Measurements from ENCODE around the gene TM7SF2.
"Not testable (repeated sequence)": the region's sequence is repeated elsewhere in the genome, so short reads cannot be mapped to it uniquely, and the experiment has no call there.

TM7SF2 gene

GRCh38 chr11:65115361-65116082 lies 3.9 kb downstream of the TM7SF2 start:
- DNase-seq, result no peak

GRCh38 chr11:65116370-65117205 lies 4.9 kb downstream of the TM7SF2 start:
- DNase-seq, result peak; percentile 58 to 70

- peak; percentile 100 for DNase-seq
Measured at GRCh38 chr11:65117206-65118096, 5.8 kb downstream of the TM7SF2 start, which contains the start of gene ZNHIT2. Gene ZNHIT2 (minus strand): TSS chr11:65117701. CDS start chr11:65117653, 48 bp downstream.

- DNase-seq, result no peak
Measured at GRCh38 chr11:65118097-65118837, 6.6 kb downstream of the TM7SF2 start.

GRCh38 chr11:65118891-65119669 lies 7.4 kb downstream of the TM7SF2 start:
- DNase-seq, result not testable (repeated sequence)

- no peak for DNase-seq
Measured at GRCh38 chr11:65119670-65119995, 8.0 kb downstream of the TM7SF2 start.

GRCh38 chr11:65120831-65121230 lies 9.2 kb downstream of the TM7SF2 start:
- no peak for DNase-seq

GRCh38 chr11:65121447-65121864 lies 9.8 kb downstream of the TM7SF2 start:
- peak; percentile 48 to 61 for DNase-seq

- DNase-seq, result peak; percentile 99
Measured at GRCh38 chr11:65121865-65122696, 10.4 kb downstream of the TM7SF2 start, which contains the start of the genes FAU and MRPL49. Gene FAU (minus strand): TSS chr11:65122134. CDS start chr11:65121813, 321 bp downstream. Gene MRPL49 (plus strand): TSS chr11:65122321. CDS start chr11:65122347, 26 bp downstream.

GRCh38 chr11:65124480-65125196 lies 13.0 kb downstream of the TM7SF2 start:
- DNase-seq, result peak in 1 of 2 donors; percentile 4

GRCh38 chr11:65125197-65126056 lies 13.8 kb downstream of the TM7SF2 start:
- DNase-seq, result peak in 1 of 2 donors; percentile 5

GRCh38 chr11:65126624-65127274 lies 15.1 kb downstream of the TM7SF2 start:
- DNase-seq, result peak in 1 of 2 donors; percentile 9

GRCh38 chr11:65127473-65128181 lies 16.0 kb downstream of the TM7SF2 start:
- DNase-seq, result no peak

- DNase-seq, result no peak
Measured at GRCh38 chr11:65128182-65129145, 16.8 kb downstream of the TM7SF2 start.

GRCh38 chr11:65129649-65130441 lies 18.2 kb downstream of the TM7SF2 start:
- DNase-seq, result peak in 1 of 2 donors; percentile 36
